Stimulated activated CD8-positive, alpha-beta memory T cell treated with anti-CD3 and anti-CD28 coated beads, Interleukin-12 subunit alpha, Interleukin-12 subunit beta, amount 100 ng/mL, for 1 hour (primary cell): Measurements from ENCODE around the gene FAM13C.
"Not testable (repeated sequence)": the region's sequence is repeated elsewhere in the genome, so short reads cannot be mapped to it uniquely, and the experiment has no call there.

Experiments used
- DNase-seq: peaks from one replicate; pipeline ENCODE4 v3.0.0-alpha.2; 2020; ENCODE audit warnings: low read depth

FAM13C gene

GRCh38 chr10:59276133-59276532 is 86.2 kb downstream of the FAM13C start:
- no peak for DNase-seq

- DNase-seq: no peak
These were observed 88.9 kb downstream of the FAM13C start for GRCh38 chr10:59273445-59273844.

GRCh38 chr10:59272061-59272460 is 90.3 kb downstream of the FAM13C start:
- no peak for DNase-seq

GRCh38 chr10:59271160-59271559 is 91.2 kb downstream of the FAM13C start:
- DNase-seq: no peak

- DNase-seq: no peak
These were observed 91.9 kb downstream of the FAM13C start for GRCh38 chr10:59270492-59270891.

GRCh38 chr10:59269651-59270050 is 92.7 kb downstream of the FAM13C start:
- no peak for DNase-seq

- no peak for DNase-seq
These were observed 93.9 kb downstream of the FAM13C start for GRCh38 chr10:59268460-59268859.

- no peak for DNase-seq
These were observed 96.0 kb downstream of the FAM13C start for GRCh38 chr10:59266321-59266720.

GRCh38 chr10:59265141-59265540 is 97.2 kb downstream of the FAM13C start:
- no peak for DNase-seq

GRCh38 chr10:59258890-59259289 is 103.5 kb downstream of the FAM13C start:
- no peak for DNase-seq

- no peak for DNase-seq
These were observed 105.1 kb downstream of the FAM13C start for GRCh38 chr10:59257224-59257623.

GRCh38 chr10:59255463-59255862 is 106.9 kb downstream of the FAM13C start:
- no peak for DNase-seq

- DNase-seq: no peak
These were observed 109.9 kb downstream of the FAM13C start for GRCh38 chr10:59252491-59252890.

- DNase-seq: no peak
These were observed 116.7 kb downstream of the FAM13C start for GRCh38 chr10:59245686-59246085.

- no peak for DNase-seq
These were observed 117.5 kb downstream of the FAM13C start for GRCh38 chr10:59244871-59245270.

GRCh38 chr10:59243611-59244195 is 118.6 kb downstream of the FAM13C start:
- DNase-seq: no peak

- DNase-seq: no peak
These were observed 119.4 kb downstream of the FAM13C start for GRCh38 chr10:59242991-59243390.

- DNase-seq: no peak
These were observed 120.3 kb downstream of the FAM13C start for GRCh38 chr10:59242057-59242456.

- DNase-seq: no peak
These were observed 121.7 kb downstream of the FAM13C start for GRCh38 chr10:59240582-59241183.

GRCh38 chr10:59239108-59239507 is 123.2 kb downstream of the FAM13C start:
- DNase-seq: not testable (repeated sequence)

GRCh38 chr10:59237775-59238174 is 124.6 kb downstream of the FAM13C start:
- no peak for DNase-seq

GRCh38 chr10:59236064-59236697 is 126.2 kb downstream of the FAM13C start:
- DNase-seq: no peak

- no peak for DNase-seq
These were observed 127.4 kb downstream of the FAM13C start for GRCh38 chr10:59234816-59235429.
